Measurements from ENCODE around the gene RALGAPA1. TPM values are rescaled to one million over a fixed set of nuclear protein-coding genes. Genes with fewer than 3 reads are reported as not detected.

The RALGAPA1 gene
- total RNA-seq: 13.8 and 14.8 TPM in 2 replicates

GRCh38 chr14:35808638-35809563 is at the start of gene RALGAPA1:
Gene RALGAPA1, minus strand, starts transcription at chr14:35809295. Its CDS starts 460 bp downstream, at chr14:35808835.

GRCh38 chr14:35826218-35826951 is 17.3 kb upstream of the RALGAPA1 start, which contains the start of gene BRMS1L:
Gene BRMS1L, plus strand, starts transcription at chr14:35826338. Its CDS starts 179 bp downstream, at chr14:35826517.

GRCh38 chr14:35533357-35534207 is 275.5 kb downstream of the RALGAPA1 start, which contains the start of gene INSM2:
Gene INSM2, plus strand, starts transcription at chr14:35534164. Its CDS starts 89 bp downstream, at chr14:35534253.

Other genes starting within 250 kb of the RALGAPA1 start
- 1.8 and 3.6 TPM in 2 replicates for gene BRMS1L, start 17.0 kb upstream of the RALGAPA1 start, total RNA-seq

Measured in cardiac atrium fibroblast (primary cell).